Suprapubic skin (tissue), 4 donors: ENCODE data around the gene RXRB. TPM values are rescaled to one million over a fixed set of nuclear protein-coding genes. Genes with fewer than 3 reads are reported as not detected.

Experiments used
- DNase-seq, 2 donors: peaks; one replicate each; pipeline ENCODE4 v3.0.0-alpha.2; 2019; ENCODE audit warnings: low spot score in 2 of 2
- H3K27ac ChIP-seq: fragments of 200-600 bp; sonication (generic); one replicate; pipeline ENCODE4 v1.5.1; 2019
- H3K27me3 ChIP-seq: fragments of 200-600 bp; sonication (generic); one replicate; pipeline ENCODE4 v1.5.1; 2019
- H3K36me3 ChIP-seq: fragments of 200-600 bp; sonication (generic); one replicate; pipeline ENCODE4 v1.5.1; 2019
- H3K4me1 ChIP-seq: fragments of 200-600 bp; sonication (generic); one replicate; pipeline ENCODE4 v1.5.1; 2019
- H3K4me3 ChIP-seq: fragments of 200-600 bp; sonication (generic); one replicate; pipeline ENCODE4 v1.5.1; 2019; ENCODE audit warnings: mild to moderate bottlenecking
- H3K9me3 ChIP-seq: fragments of 200-600 bp; sonication (generic); one replicate; pipeline ENCODE4 v1.5.1; 2019
- EP300 ChIP-seq: sonication (generic); formaldehyde crosslinking; IDR thresholded peaks from one replicate; pipeline ENCODE4 v1.6.1; 2017; ENCODE audit warnings: antibody characterized with exemption
- POLR2A ChIP-seq, 2 donors: fragments of 450-650 bp; IDR thresholded peaks; one replicate each; pipeline ENCODE4 v1.6.1; 2017; ENCODE audit warnings: antibody characterized with exemption in 2 of 2, mild to moderate bottlenecking in 2 of 2, moderate library complexity in 2 of 2
- POLR2AphosphoS5 ChIP-seq, 3 donors: sonication (generic); formaldehyde crosslinking; IDR thresholded peaks; one replicate each; pipeline ENCODE4 v1.6.1; 2017; ENCODE audit warnings: antibody characterized with exemption in 3 of 3
- WGBS: methylation state at CpG from one replicate; pipeline ENCODE4 v1.1.5; 2018; 5-methylcytosine and 5-hydroxymethylcytosine counted together
- total RNA-seq, 4 donors: library from RNA; depleted of rRNA; stranded (reverse); fragments of >200 nt; gene quantifications; one replicate each; pipeline ENCODE4 v1.1.0, GENCODE V29; 2016
- TF ChIP-seq, protein P1 (sequence below), 2 donors: fragments of 200-600 bp in 1 of 2; fragments of 450-650 bp in 1 of 2; sonication (generic) in 1 of 2; IDR thresholded peaks; one replicate each; pipeline ENCODE4 v1.5.1; 2016 to 2019; ENCODE audit warnings: antibody characterized with exemption in 2 of 2, mild to moderate bottlenecking in 1 of 2, moderate library complexity in 1 of 2

Gene RXRB
- total RNA-seq, 4 donors from 2014 or later = 18.6 to 47.9 (median 26.9) TPM

DNA sequence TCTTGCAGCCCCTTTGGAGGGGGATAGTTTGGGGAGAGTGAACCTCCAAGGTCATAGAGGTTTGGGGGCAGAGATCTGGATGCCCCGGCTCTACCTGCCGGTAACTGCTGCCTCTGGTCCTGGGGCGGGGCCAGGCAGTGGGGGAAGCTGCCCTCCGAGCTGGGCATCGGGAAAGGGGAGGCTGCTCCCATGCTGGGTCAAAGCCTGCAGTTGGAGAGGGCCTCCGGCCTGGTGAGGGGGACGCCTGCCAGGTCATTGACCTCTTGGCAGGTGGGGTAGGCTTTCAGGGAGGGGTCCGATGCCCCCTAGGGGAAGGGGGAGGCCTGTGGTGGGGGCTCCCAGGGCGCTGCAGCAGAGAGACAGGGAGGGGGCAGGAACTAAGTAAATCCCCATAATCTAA, 15.3 kb downstream of the RXRB start:
- no peaks in the 10 kb centered on the region for H3K36me3 ChIP-seq
- H3K4me1 ChIP-seq = no peaks in the 10 kb centered on the region
- TF ChIP-seq, protein P1, sequence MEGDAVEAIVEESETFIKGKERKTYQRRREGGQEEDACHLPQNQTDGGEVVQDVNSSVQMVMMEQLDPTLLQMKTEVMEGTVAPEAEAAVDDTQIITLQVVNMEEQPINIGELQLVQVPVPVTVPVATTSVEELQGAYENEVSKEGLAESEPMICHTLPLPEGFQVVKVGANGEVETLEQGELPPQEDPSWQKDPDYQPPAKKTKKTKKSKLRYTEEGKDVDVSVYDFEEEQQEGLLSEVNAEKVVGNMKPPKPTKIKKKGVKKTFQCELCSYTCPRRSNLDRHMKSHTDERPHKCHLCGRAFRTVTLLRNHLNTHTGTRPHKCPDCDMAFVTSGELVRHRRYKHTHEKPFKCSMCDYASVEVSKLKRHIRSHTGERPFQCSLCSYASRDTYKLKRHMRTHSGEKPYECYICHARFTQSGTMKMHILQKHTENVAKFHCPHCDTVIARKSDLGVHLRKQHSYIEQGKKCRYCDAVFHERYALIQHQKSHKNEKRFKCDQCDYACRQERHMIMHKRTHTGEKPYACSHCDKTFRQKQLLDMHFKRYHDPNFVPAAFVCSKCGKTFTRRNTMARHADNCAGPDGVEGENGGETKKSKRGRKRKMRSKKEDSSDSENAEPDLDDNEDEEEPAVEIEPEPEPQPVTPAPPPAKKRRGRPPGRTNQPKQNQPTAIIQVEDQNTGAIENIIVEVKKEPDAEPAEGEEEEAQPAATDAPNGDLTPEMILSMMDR (IDR thresholded peaks at IDR 0.05) = no peak
- TF ChIP-seq POLR2AphosphoS5 (IDR thresholded peaks at IDR 0.05) (no peak), EP300 (no peak), POLR2A (IDR thresholded peaks at IDR 0.05) (no peak)
- no peak overlapping the region for H3K27ac ChIP-seq
- 75% methylated on average over 9 of the region's 9 CpGs for WGBS
- no peak overlapping the region for H3K4me3 ChIP-seq
- H3K9me3 ChIP-seq = no peaks in the 10 kb centered on the region
- no peak for DNase-seq
- peaks cover 8% of the 10 kb centered on the region for H3K27me3 ChIP-seq

GRCh38 chr6:33183071-33183683, 17.3 kb downstream of the RXRB start:
- no peaks in the 10 kb centered on the region for H3K36me3 ChIP-seq
- no peak for TF ChIP-seq POLR2A (IDR thresholded peaks at IDR 0.05)
- no peak for TF ChIP-seq POLR2AphosphoS5 (IDR thresholded peaks at IDR 0.05)
- TF ChIP-seq, protein P1 (IDR thresholded peaks at IDR 0.05) = no peak
- no peak for TF ChIP-seq EP300
- no peak for DNase-seq
- H3K27ac ChIP-seq = no peak overlapping the region
- 79% methylated on average over 5 of the region's 5 CpGs for WGBS
- no peaks in the 10 kb centered on the region for H3K4me1 ChIP-seq
- peaks cover 8% of the 10 kb centered on the region for H3K27me3 ChIP-seq
- H3K4me3 ChIP-seq = no peak overlapping the region
- no peaks in the 10 kb centered on the region for H3K9me3 ChIP-seq

- Histone ChIP-seq H3K27ac (no peak overlapping the region), H3K27me3 (peaks cover 8% of the 10 kb centered on the region), H3K36me3 (no peaks in the 10 kb centered on the region), H3K4me3 (no peak overlapping the region), H3K9me3 (no peaks in the 10 kb centered on the region), H3K4me1 (no peaks in the 10 kb centered on the region)
- 93% methylated on average over 7 of the region's 7 CpGs for WGBS
- TF ChIP-seq, protein P1 (IDR thresholded peaks at IDR 0.05) = no peak
- TF ChIP-seq EP300 (no peak), POLR2A (IDR thresholded peaks at IDR 0.05) (no peak), POLR2AphosphoS5 (IDR thresholded peaks at IDR 0.05) (no peak)
- DNase-seq = no peak
Measured at GRCh38 chr6:33181141-33181540, 19.3 kb downstream of the RXRB start.

- Histone ChIP-seq H3K9me3 (no peaks in the 10 kb centered on the region), H3K4me1 (no peaks in the 10 kb centered on the region), H3K36me3 (no peaks in the 10 kb centered on the region), H3K4me3 (no peak overlapping the region), H3K27me3 (no peaks in the 10 kb centered on the region), H3K27ac (no peak overlapping the region)
- DNase-seq = no peak
- TF ChIP-seq EP300 = no peak
- TF ChIP-seq, protein P1 (IDR thresholded peaks at IDR 0.05) = no peak
- TF ChIP-seq POLR2A (IDR thresholded peaks at IDR 0.05) = no peak
- no peak for TF ChIP-seq POLR2AphosphoS5 (IDR thresholded peaks at IDR 0.05)
- WGBS = 73% methylated on average over 6 of the region's 10 CpGs
Measured at GRCh38 chr6:33178755-33179475, 21.6 kb downstream of the RXRB start.
